Measurements from ENCODE around the gene FASTK.
A peak's percentile ranks its signal among the peaks of the same experiment; 100 is the strongest.

The FASTK gene

DNA sequence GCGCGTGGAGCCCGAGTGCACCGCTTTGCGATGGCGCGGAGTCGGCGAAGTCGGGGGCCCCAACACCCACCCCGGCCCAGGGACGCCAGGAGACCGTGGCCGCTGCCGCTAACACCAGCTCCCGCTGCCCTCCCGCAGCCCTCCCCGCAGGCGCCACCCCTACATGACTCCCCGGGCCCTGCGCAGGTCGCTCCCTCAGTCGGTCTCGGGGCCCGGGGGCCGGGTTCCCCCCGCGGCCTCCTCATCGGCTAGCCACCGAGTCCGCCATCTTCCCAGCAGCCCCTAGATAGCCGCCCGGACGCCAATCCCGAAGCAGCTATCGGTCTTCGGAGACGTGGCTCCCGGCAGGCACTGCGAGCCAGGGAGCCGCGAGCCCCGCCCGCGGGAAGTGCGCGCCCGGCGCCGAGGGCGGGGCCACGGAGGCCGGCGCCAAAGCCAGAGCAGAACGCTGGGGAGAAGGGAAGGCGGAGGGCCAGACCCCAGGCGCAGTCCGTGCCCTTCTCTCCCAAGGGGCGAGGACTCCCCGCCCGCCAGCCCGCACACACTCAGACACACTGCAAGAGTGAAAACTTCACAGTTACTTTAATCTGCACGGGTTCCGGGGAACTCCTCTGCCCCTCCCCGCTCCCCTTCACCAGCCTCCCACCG lies at the start of gene FASTK:
FASTK (minus strand) TSS at position 288 of the 648 bp plus-strand sequence; CDS start at position 245, 43 bp downstream.
- DNase-seq = peak; percentile 80

GRCh38 chr7:151129960-151130591 lies 49.5 kb upstream of the FASTK start:
- no peak for DNase-seq

- no peak for DNase-seq
These were observed 48.7 kb upstream of the FASTK start for GRCh38 chr7:151129117-151129959.

GRCh38 chr7:151128716-151129115 lies 48.1 kb upstream of the FASTK start:
- DNase-seq = no peak

DNA sequence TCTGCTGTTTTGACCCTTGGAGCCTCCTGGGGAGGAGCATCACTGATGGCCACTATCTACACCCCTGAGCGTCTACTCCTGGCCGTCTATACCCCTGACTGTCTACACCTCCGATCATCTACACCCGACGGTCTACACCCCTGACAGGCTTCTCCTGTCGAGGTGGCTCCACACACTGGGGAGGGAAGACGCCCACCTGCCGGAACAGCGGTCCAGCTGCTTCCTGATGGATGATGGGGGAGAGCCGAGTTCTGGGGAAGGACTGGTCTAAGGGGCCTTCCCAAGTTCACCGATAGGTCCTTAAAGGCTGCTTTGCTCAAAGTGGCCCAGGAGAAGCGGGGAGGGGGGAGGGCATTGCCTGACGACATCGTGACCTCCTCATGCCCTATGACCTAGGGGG lies 47.5 kb upstream of the FASTK start:
- DNase-seq = no peak

GRCh38 chr7:151126491-151127137 lies 46.0 kb upstream of the FASTK start:
- DNase-seq = no peak

GRCh38 chr7:151125846-151126481 lies 45.4 kb upstream of the FASTK start:
- no peak for DNase-seq

DNA sequence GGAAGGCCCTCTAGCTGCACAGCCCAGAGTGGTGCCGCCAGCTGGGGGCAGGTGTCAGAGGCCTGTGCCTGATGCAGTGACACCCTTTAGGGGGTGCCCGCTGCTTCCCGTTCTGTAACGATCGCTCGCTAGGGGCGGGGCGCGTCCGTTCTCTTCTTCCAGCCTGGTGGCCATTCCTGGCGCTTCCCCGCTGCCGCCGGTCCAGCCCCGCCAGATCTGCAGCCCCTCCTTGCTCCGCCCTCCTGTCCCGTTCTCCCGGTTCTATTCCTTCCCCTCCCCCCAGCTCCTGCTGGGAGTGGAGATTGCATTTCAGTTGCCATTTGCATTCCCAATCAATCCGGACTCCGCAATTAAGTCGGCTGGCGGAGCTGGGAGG lies 44.8 kb upstream of the FASTK start:
- DNase-seq = no peak

- DNase-seq = no peak
These were observed 44.3 kb upstream of the FASTK start for GRCh38 chr7:151124899-151125399.

- DNase-seq = no peak
These were observed 43.9 kb upstream of the FASTK start for GRCh38 chr7:151124481-151124880.

GRCh38 chr7:151123822-151124464 lies 43.3 kb upstream of the FASTK start:
- DNase-seq = peak; percentile 40

DNA sequence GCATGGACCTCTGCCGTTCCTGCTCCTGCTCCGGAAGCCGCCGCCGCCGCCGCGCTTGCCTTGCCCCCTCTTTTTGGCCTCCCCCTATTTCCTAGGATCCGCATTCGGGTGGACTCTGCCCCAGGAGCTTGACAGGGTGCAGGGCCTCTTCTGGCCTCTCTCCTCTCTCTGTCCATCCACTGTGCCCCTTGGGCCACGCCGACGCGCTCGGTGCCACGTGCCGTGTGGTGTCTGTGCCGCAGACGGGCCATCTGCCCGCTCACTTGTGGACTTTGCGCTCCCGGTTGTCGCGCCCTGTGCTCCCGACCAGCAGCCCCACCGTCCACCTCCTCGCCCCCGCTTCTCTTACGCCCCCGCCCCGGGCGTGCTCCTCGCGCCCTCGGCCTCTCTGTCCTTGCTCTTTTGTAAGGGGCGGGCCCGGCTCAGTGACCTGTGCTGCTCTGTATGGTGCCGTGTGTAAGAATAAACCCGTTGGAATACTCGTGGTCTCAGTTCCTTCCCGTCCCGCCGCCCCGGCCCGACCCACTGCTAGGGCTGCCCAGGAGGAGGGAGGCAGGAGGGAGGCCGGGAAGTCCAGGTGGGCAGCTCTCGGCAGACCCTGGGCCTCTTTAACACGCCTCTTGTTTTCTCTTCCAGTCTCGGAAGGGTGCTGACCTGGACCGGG lies 42.7 kb upstream of the FASTK start:
- DNase-seq = no peak

GRCh38 chr7:151122796-151123157 lies 42.2 kb upstream of the FASTK start:
- no peak for DNase-seq

DNA sequence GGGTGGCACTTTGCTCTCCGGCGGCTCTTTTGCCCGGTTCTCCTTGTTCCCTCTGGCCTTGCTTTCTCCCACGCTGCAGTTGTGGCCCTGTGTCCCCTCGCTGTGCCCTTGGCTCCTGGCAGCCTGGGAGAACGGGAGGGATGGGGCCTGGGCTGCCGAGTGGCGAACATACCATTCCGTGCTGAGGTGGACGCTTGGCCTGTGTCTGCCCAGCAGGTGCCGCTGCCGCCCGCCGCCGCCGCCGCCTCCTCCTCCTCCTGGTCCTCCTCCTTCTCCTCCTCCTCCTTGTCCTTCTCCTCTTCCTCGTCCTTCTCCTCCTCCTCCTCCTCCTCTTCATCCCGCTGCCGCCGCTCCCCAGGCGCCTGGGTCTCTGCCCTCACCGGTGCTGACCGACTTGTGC lies 41.7 kb upstream of the FASTK start:
- DNase-seq = no peak

GRCh38 chr7:151121380-151122170 lies 41.0 kb upstream of the FASTK start:
- DNase-seq = no peak

GRCh38 chr7:151120896-151121295 lies 40.3 kb upstream of the FASTK start:
- no peak for DNase-seq

DNA sequence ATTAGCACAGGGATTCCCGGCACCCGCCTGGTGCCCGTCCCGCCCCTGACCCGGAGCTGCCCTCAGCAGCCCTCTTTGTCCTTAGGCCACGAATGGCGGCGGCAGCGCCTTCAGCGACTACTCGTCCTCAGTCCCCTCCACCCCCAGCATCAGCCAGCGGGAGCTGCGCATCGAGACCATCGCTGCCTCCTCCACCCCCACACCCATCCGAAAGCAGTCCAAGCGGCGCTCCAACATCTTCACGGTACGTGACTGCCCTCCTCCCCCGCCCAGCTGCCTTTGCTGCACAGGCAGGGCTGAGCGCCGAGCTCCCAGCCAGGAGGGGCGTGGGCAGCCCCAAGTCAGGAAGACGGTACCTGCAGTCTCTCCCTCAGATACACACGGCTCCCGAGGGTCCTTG lies 39.3 kb upstream of the FASTK start:
- no peak for DNase-seq

DNA sequence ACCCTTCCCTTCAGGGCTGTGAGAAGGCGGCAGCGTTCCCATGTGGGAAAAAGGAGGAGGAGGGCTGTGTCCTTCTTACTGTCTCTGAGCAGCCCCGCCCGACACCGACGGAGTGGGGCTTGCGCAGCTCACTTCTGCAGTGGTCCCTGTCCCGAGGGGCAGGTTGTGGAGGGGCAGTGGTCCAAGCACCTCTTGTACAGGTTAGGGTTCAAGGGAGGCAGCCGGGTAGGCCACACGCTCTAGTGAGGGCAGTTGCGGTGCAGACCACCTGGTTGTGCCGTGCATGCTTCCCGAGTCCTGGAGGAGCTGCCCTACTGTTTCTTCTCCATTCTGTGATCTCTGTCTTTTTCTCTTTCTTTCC lies 38.4 kb upstream of the FASTK start:
- no peak for DNase-seq

- no peak for DNase-seq
These were observed 37.8 kb upstream of the FASTK start for GRCh38 chr7:151118108-151119054.

- DNase-seq = no peak
These were observed 37.0 kb upstream of the FASTK start for GRCh38 chr7:151117565-151117964.
